Neuronal stem cell (in vitro differentiated cells): Measurements from ENCODE around the gene PRXL2A.
A peak's percentile ranks its signal among the peaks of the same experiment; 100 is the strongest.

Source experiments
- DNase-seq: peaks from one replicate; pipeline ENCODE4 v3.0.0-alpha.2; 2013; ENCODE audit warnings: low spot score
- H2AFZ ChIP-seq: one replicate; pipeline ENCODE4 v1.6.1; 2013; ENCODE audit warnings: mild to moderate bottlenecking, low read length, inconsistent platforms
- H2AK5ac ChIP-seq: 2 replicates; pipeline ENCODE4 v1.6.1; 2013; ENCODE audit warnings: low read depth, mild to moderate bottlenecking, inconsistent platforms, low read length, moderate library complexity, mixed read lengths
- H2BK120ac ChIP-seq: 2 replicates; pipeline ENCODE4 v1.6.1; 2013; ENCODE audit warnings: low read depth, mild to moderate bottlenecking, inconsistent platforms, low read length, moderate library complexity, mixed read lengths
- H2BK12ac ChIP-seq: one replicate; pipeline ENCODE4 v1.6.1; 2013; ENCODE audit warnings: low read length, inconsistent platforms
- H2BK15ac ChIP-seq: 2 replicates; pipeline ENCODE4 v1.6.1; 2013; ENCODE audit warnings: mild to moderate bottlenecking, low read length, inconsistent platforms, mixed read lengths
- H2BK5ac ChIP-seq: one replicate; pipeline ENCODE4 v1.6.1; 2013; ENCODE audit warnings: inconsistent platforms, mild to moderate bottlenecking, low read length, moderate library complexity
- H3K14ac ChIP-seq: one replicate; pipeline ENCODE4 v1.6.1; 2013; ENCODE audit warnings: low read length, inconsistent platforms
- H3K18ac ChIP-seq: 2 replicates; pipeline ENCODE4 v1.6.1; 2013; ENCODE audit warnings: low read length, inconsistent platforms
- H3K23ac ChIP-seq: 2 replicates; pipeline ENCODE4 v1.6.1; 2013; ENCODE audit warnings: low read depth, mild to moderate bottlenecking, mixed read lengths, low read length, inconsistent platforms; ENCODE audit not compliant: poor library complexity
- H3K27ac ChIP-seq: replicated peaks from 3 replicates; pipeline ENCODE4 v1.5.1; 2013; ENCODE audit warnings: low read length, inconsistent platforms
- H3K27me3 ChIP-seq, 3 experiments: 2 replicates each; pipeline ENCODE4 v1.6.1; 2013; ENCODE audit warnings: low read length in 3 of 3, mild to moderate bottlenecking in 2 of 3, inconsistent platforms in 1 of 3, low read depth in 1 of 3, mixed read lengths in 1 of 3, moderate library complexity in 1 of 3; ENCODE audit not compliant: control insufficient read depth in 3 of 3, insufficient read depth in 3 of 3
- H3K36me3 ChIP-seq, 2 donors: replicated peaks in 1 of 2; 2 replicates each; pipeline ENCODE4 v1.6.1; 2013; ENCODE audit warnings: low read length in 2 of 2; ENCODE audit not compliant: control insufficient read depth in 2 of 2, insufficient read depth in 2 of 2
- H3K4ac ChIP-seq: 2 replicates; pipeline ENCODE4 v1.6.1; 2013; ENCODE audit warnings: inconsistent platforms, mild to moderate bottlenecking, low read length, moderate library complexity
- H3K4me1 ChIP-seq, 2 donors: 1 replicate in 1 of 2; 2 replicates in 1 of 2; pipeline ENCODE4 v1.6.1; 2013; ENCODE audit warnings: low read length in 2 of 2, low read depth in 1 of 2; ENCODE audit not compliant: control insufficient read depth in 2 of 2, insufficient read depth in 1 of 2
- H3K4me2 ChIP-seq: one replicate; pipeline ENCODE4 v1.6.1; 2013; ENCODE audit warnings: mild to moderate bottlenecking, low read length, inconsistent platforms; ENCODE audit not compliant: insufficient read depth, poor library complexity, severe bottlenecking
- H3K4me3 ChIP-seq, 2 donors: 2 replicates each; pipeline ENCODE4 v1.5.1; 2013; ENCODE audit warnings: low read length in 2 of 2, mild to moderate bottlenecking in 2 of 2, inconsistent platforms in 1 of 2, moderate library complexity in 1 of 2
- H3K79me1 ChIP-seq: one replicate; pipeline ENCODE4 v1.6.1; 2013; ENCODE audit warnings: low read depth, mild to moderate bottlenecking, inconsistent platforms, low read length, moderate library complexity
- H3K9ac ChIP-seq: one replicate; pipeline ENCODE4 v1.6.1; 2013; ENCODE audit warnings: mild to moderate bottlenecking, low read depth, low read length, inconsistent platforms; ENCODE audit not compliant: poor library complexity
- H3K9me3 ChIP-seq, 2 donors: replicated peaks in 1 of 2; 2 replicates each; pipeline versions ENCODE3 to v1.6.1; 2013; ENCODE audit warnings: low read length in 2 of 2, mild to moderate bottlenecking in 2 of 2, inconsistent platforms in 1 of 2, low read depth in 1 of 2, mixed read lengths in 1 of 2, moderate library complexity in 1 of 2; ENCODE audit not compliant: control insufficient read depth in 2 of 2, insufficient read depth in 1 of 2
- H4K8ac ChIP-seq: one replicate; pipeline ENCODE4 v1.6.1; 2013; ENCODE audit warnings: low read depth, mild to moderate bottlenecking, inconsistent platforms, low read length, moderate library complexity
- H4K91ac ChIP-seq: one replicate; pipeline ENCODE4 v1.6.1; 2013; ENCODE audit warnings: low read length, low read depth, mild to moderate bottlenecking, inconsistent platforms; ENCODE audit not compliant: poor library complexity
- WGBS, 2 donors: extraction: QIAGEN DNeasy Blood & Tissue Kit; methylation state at CpG; one replicate each; pipeline ENCODE4 v1.1.7; 2013; ENCODE audit warnings: missing lambda C conversion rate in 2 of 2, mixed read lengths in 1 of 2; ENCODE audit not compliant: insufficient read length in 2 of 2, insufficient replicate concordance in 1 of 2; ENCODE audit errors: extremely low coverage in 2 of 2; 5-methylcytosine and 5-hydroxymethylcytosine counted together

The PRXL2A gene

GRCh38 chr10:80452640-80453039 lies 44.3 kb downstream of the PRXL2A start:
- H2AFZ ChIP-seq = no peak overlapping the region
- no peaks in the 10 kb centered on the region for H3K27me3 ChIP-seq
- no peak overlapping the region for H4K91ac ChIP-seq
- no peak for DNase-seq
- H3K23ac ChIP-seq = no peak overlapping the region
- peaks cover 0 to 2% of the 10 kb centered on the region in 2 donors for H3K9me3 ChIP-seq
- no peak overlapping the region for H2BK5ac ChIP-seq
- H3K4me3 ChIP-seq = no peak overlapping the region
- peaks cover 12% of the 10 kb centered on the region for H3K79me1 ChIP-seq
- H2BK120ac ChIP-seq = no peak overlapping the region
- peaks cover 0 to 12% of the 10 kb centered on the region in 2 donors for H3K36me3 ChIP-seq
- H3K27ac ChIP-seq = no peak overlapping the region
- no peak overlapping the region for H2AK5ac ChIP-seq
- H2BK12ac ChIP-seq = no peak overlapping the region
- H3K9ac ChIP-seq = no peak overlapping the region
- H3K4me1 ChIP-seq = peaks cover 10 to 17% of the 10 kb centered on the region in 2 donors
- no CpG with 5 or more reads among the region's 4 CpGs for WGBS, 2 donors
- no peak overlapping the region for H3K4me2 ChIP-seq
- no peak overlapping the region for H3K18ac ChIP-seq
- no peak overlapping the region for H3K14ac ChIP-seq
- H4K8ac ChIP-seq = no peak overlapping the region
- no peak overlapping the region for H3K4ac ChIP-seq
- no peak overlapping the region for H2BK15ac ChIP-seq

GRCh38 chr10:80453056-80453841 lies 44.9 kb downstream of the PRXL2A start:
- H3K27ac ChIP-seq = peak overlapping the region; percentile 62
- H2AFZ ChIP-seq = peak overlapping the region; percentile 97
- peak overlapping the region; percentile 47 for H3K14ac ChIP-seq
- peak overlapping the region; percentile 56 for H3K23ac ChIP-seq
- H3K4me1 ChIP-seq = peaks cover 14 to 17% of the 10 kb centered on the region in 2 donors
- H3K9me3 ChIP-seq = peaks cover 0 to 2% of the 10 kb centered on the region in 2 donors
- H4K91ac ChIP-seq = no peak overlapping the region
- H2BK120ac ChIP-seq = no peak overlapping the region
- DNase-seq = no peak
- peak overlapping the region; percentile 76 for H3K4me2 ChIP-seq
- no peaks in the 10 kb centered on the region for H3K27me3 ChIP-seq
- peak overlapping the region; percentile 67 to 81 for H3K4me3 ChIP-seq
- peak overlapping the region; percentile 69 for H2BK15ac ChIP-seq
- H3K36me3 ChIP-seq = peaks cover 0 to 18% of the 10 kb centered on the region in 2 donors
- peaks cover 12% of the 10 kb centered on the region for H3K79me1 ChIP-seq
- no peak overlapping the region for H2AK5ac ChIP-seq
- H2BK5ac ChIP-seq = peak overlapping the region; percentile 14
- H3K9ac ChIP-seq = peak overlapping the region; percentile 85
- H2BK12ac ChIP-seq = peak overlapping the region; percentile 65
- H3K4ac ChIP-seq = peak overlapping the region; percentile 60
- peak overlapping the region; percentile 96 for H3K18ac ChIP-seq
- no CpG with 5 or more reads among the region's 23 CpGs for WGBS, 2 donors
- peak overlapping the region; percentile 88 for H4K8ac ChIP-seq

DNA sequence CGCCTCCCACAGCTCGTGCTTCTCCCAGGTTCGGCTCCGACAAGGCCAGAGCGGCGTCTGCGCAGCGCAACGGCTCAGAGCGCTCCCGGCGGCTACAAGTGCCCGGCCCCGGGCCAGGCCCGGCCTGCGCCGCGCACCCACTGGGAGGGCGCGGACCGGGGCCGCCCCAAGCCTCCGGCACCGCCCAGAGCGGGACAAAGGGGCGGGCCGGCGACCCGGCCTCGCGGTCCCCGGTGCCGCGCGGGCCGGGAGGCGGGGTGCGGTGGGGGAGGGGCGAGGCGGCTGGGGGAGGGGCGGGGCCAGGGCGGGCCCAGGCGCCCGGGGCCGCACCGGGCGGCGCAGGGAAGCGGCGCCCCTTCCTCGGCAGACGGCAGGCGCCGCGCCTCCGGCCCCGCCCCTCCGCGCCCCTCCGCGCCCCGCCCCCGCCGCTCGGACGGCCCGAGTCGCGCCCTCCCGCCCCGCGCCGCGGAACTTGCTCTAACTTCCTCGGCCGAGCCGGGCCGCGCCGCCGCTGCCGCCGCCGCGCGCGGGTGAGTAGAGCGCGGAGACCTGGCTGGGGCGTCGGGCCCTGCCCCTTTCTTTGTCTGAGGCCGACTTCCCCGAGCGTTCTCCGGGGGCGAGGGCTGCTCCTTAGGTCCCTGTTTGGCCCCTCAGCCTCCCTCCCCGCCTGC lies 45.6 kb downstream of the PRXL2A start, which contains the start of gene TSPAN14:
TSPAN14 (plus strand) TSS at position 469 of the 671 bp plus-strand sequence. CDS start 34,924 bp downstream, outside the sequence.
- Histone ChIP-seq H3K23ac (peak within 1 kb of the TSS; percentile 56), H2BK15ac (peak within 1 kb of the TSS; percentile 69), H2BK12ac (peak within 1 kb of the TSS; percentile 65), H3K14ac (peak within 1 kb of the TSS; percentile 76), H3K9ac (peak within 1 kb of the TSS; percentile 94), H3K4me2 (peak within 1 kb of the TSS; percentile 76), H3K79me1 (peaks cover 12% of the 10 kb centered on the region), H3K9me3 (peaks cover 0 to 2% of the 10 kb centered on the region in 2 donors), H3K27ac (peak within 1 kb of the TSS; percentile 78), H2AK5ac (peak within 1 kb of the TSS; percentile 82), H3K4me3 (peak within 1 kb of the TSS; percentile 95 to 99), H3K27me3 (no peaks in the 10 kb centered on the region), H2AFZ (peak within 1 kb of the TSS; percentile 97), H4K8ac (peak within 1 kb of the TSS; percentile 88), H3K4me1 (peaks cover 18 to 23% of the 10 kb centered on the region in 2 donors), H3K18ac (peak within 1 kb of the TSS; percentile 97), H3K36me3 (peaks cover 0 to 24% of the 10 kb centered on the region in 2 donors), H3K4ac (peak within 1 kb of the TSS; percentile 60), H2BK120ac (peak within 1 kb of the TSS; percentile 65), H2BK5ac (peak within 1 kb of the TSS; percentile 87), H4K91ac (no peak within 1 kb of the TSS)
- no CpG with 5 or more reads among the region's 97 CpGs for WGBS, 2 donors
- peak; percentile 79 for DNase-seq
